ACC112 (cell line): ENCODE measurements around the gene MACO1.
"Not testable (repeated sequence)": the region's sequence is repeated elsewhere in the genome, so short reads cannot be mapped to it uniquely, and the experiment has no call there.

Experiments
- H2AFZ ChIP-seq: fragments of 200-600 bp; sonication (generic); one replicate; pipeline ENCODE4 v1.6.0; 2017; ENCODE audit warnings: antibody characterized with exemption, low read length; ENCODE audit not compliant: unreplicated experiment
- H3K27ac ChIP-seq: fragments of 200-600 bp; sonication (generic); 2 replicates; pipeline ENCODE4 v1.5.1; 2014; ENCODE audit warnings: low read depth, mild to moderate bottlenecking, antibody characterized with exemption, low read length, moderate library complexity
- H3K27me3 ChIP-seq: fragments of 200-600 bp; sonication (generic); 2 replicates; pipeline ENCODE4 v1.6.1; 2014; ENCODE audit warnings: mild to moderate bottlenecking, antibody characterized with exemption, low read length, moderate library complexity, mixed read lengths; ENCODE audit not compliant: insufficient read depth
- H3K36me3 ChIP-seq: fragments of 200-600 bp; sonication (generic); 2 replicates; pipeline ENCODE4 v1.6.1; 2016; ENCODE audit warnings: mild to moderate bottlenecking, antibody characterized with exemption, low read length, moderate library complexity, mixed read lengths; ENCODE audit not compliant: insufficient read depth
- H3K4me1 ChIP-seq: fragments of 200-600 bp; sonication (generic); one replicate; pipeline ENCODE4 v1.6.1; 2016; ENCODE audit warnings: low read length, mixed read lengths; ENCODE audit not compliant: insufficient read depth, unreplicated experiment, control insufficient read depth
- H3K4me3 ChIP-seq: fragments of 200-600 bp; sonication (generic); 2 replicates; pipeline ENCODE4 v1.5.1; 2014; ENCODE audit warnings: mild to moderate bottlenecking, low read depth, low read length
- H3K79me2 ChIP-seq: fragments of 200-600 bp; sonication (generic); one replicate; pipeline ENCODE4 v1.6.0; 2016; ENCODE audit warnings: low read length; ENCODE audit not compliant: control insufficient read depth, unreplicated experiment, insufficient read depth

Gene MACO1

GRCh38 chr1:25442178-25442577, 11.5 kb downstream of the MACO1 start:
- no peaks in the 10 kb centered on the region for H3K27me3 ChIP-seq
- peaks cover 20% of the 10 kb centered on the region for H3K79me2 ChIP-seq
- H3K4me1 ChIP-seq = no peaks in the 10 kb centered on the region
- no peak overlapping the region for H3K4me3 ChIP-seq
- no peak overlapping the region for H2AFZ ChIP-seq
- no peak overlapping the region for H3K27ac ChIP-seq
- no peaks in the 10 kb centered on the region for H3K36me3 ChIP-seq

GRCh38 chr1:25443030-25443699, 12.5 kb downstream of the MACO1 start:
- no peaks in the 10 kb centered on the region for H3K4me1 ChIP-seq
- H3K36me3 ChIP-seq = no peaks in the 10 kb centered on the region
- H3K27me3 ChIP-seq = no peaks in the 10 kb centered on the region
- no peak overlapping the region for H3K4me3 ChIP-seq
- H3K27ac ChIP-seq = no peak overlapping the region
- no peak overlapping the region for H2AFZ ChIP-seq
- peaks cover 12% of the 10 kb centered on the region for H3K79me2 ChIP-seq

- not testable (repeated sequence) for H3K4me1 ChIP-seq, H3K27me3 ChIP-seq, H3K36me3 ChIP-seq, H3K4me3 ChIP-seq, H3K27ac ChIP-seq, H2AFZ ChIP-seq
- H3K79me2 ChIP-seq = peaks cover 12% of the 10 kb centered on the region
These were observed 13.9 kb downstream of the MACO1 start for GRCh38 chr1:25444604-25445003.

- Histone ChIP-seq H3K36me3 (no peaks in the 10 kb centered on the region), H3K27me3 (no peaks in the 10 kb centered on the region), H3K27ac (no peak overlapping the region), H3K4me3 (no peak overlapping the region), H3K4me1 (peaks cover 7% of the 10 kb centered on the region), H2AFZ (no peak overlapping the region), H3K79me2 (peaks cover 12% of the 10 kb centered on the region)
These were observed 15.4 kb downstream of the MACO1 start for GRCh38 chr1:25445993-25446538.

GRCh38 chr1:25447547-25447946, 16.9 kb downstream of the MACO1 start:
- Histone ChIP-seq H3K27ac (no peak overlapping the region), H2AFZ (no peak overlapping the region), H3K4me3 (no peak overlapping the region), H3K36me3 (no peaks in the 10 kb centered on the region), H3K27me3 (no peaks in the 10 kb centered on the region), H3K4me1 (peaks cover 7% of the 10 kb centered on the region), H3K79me2 (peaks cover 6% of the 10 kb centered on the region)

GRCh38 chr1:25450891-25451290, 20.2 kb downstream of the MACO1 start:
- H2AFZ ChIP-seq = no peak overlapping the region
- H3K4me3 ChIP-seq = no peak overlapping the region
- no peaks in the 10 kb centered on the region for H3K79me2 ChIP-seq
- H3K4me1 ChIP-seq = peaks cover 7% of the 10 kb centered on the region
- H3K36me3 ChIP-seq = peaks cover 5% of the 10 kb centered on the region; the same call in 1 of the 2 replicates
- H3K27ac ChIP-seq = no peak overlapping the region
- no peaks in the 10 kb centered on the region for H3K27me3 ChIP-seq

- no peak overlapping the region for H2AFZ ChIP-seq
- peaks cover 7% of the 10 kb centered on the region for H3K4me1 ChIP-seq
These were observed 21.2 kb downstream of the MACO1 start for GRCh38 chr1:25451908-25452307.

GRCh38 chr1:25456502-25456901, 25.8 kb downstream of the MACO1 start:
- H3K36me3 ChIP-seq = peaks cover 28% of the 10 kb centered on the region
- no peaks in the 10 kb centered on the region for H3K27me3 ChIP-seq
- H3K4me1 ChIP-seq = no peaks in the 10 kb centered on the region
- H2AFZ ChIP-seq = no peak overlapping the region
- H3K27ac ChIP-seq = no peak overlapping the region
- H3K79me2 ChIP-seq = no peaks in the 10 kb centered on the region
- H3K4me3 ChIP-seq = no peak overlapping the region

More at GRCh38 chr1:25451908-25452307, 21.2 kb downstream of the MACO1 start:
- H3K4me3 ChIP-seq = no peak overlapping the region
- no peaks in the 10 kb centered on the region for H3K79me2 ChIP-seq
- peaks cover 11% of the 10 kb centered on the region for H3K36me3 ChIP-seq
- no peaks in the 10 kb centered on the region for H3K27me3 ChIP-seq
- no peak overlapping the region for H3K27ac ChIP-seq

GRCh38 chr1:25458541-25459298, 28.0 kb downstream of the MACO1 start:
- Histone ChIP-seq H3K27ac (no peak overlapping the region), H3K79me2 (no peaks in the 10 kb centered on the region), H3K4me1 (no peaks in the 10 kb centered on the region), H3K27me3 (no peaks in the 10 kb centered on the region), H2AFZ (no peak overlapping the region), H3K4me3 (no peak overlapping the region), H3K36me3 (peaks cover 28% of the 10 kb centered on the region)

- no peaks in the 10 kb centered on the region for H3K27me3 ChIP-seq
- no peaks in the 10 kb centered on the region for H3K4me1 ChIP-seq
- no peak overlapping the region for H2AFZ ChIP-seq
- peaks cover 28% of the 10 kb centered on the region for H3K36me3 ChIP-seq
- H3K27ac ChIP-seq = no peak overlapping the region
- no peaks in the 10 kb centered on the region for H3K79me2 ChIP-seq
- H3K4me3 ChIP-seq = no peak overlapping the region
These were observed 29.3 kb downstream of the MACO1 start for GRCh38 chr1:25460020-25460419.

- not testable (repeated sequence) for H3K4me3 ChIP-seq, H3K4me1 ChIP-seq, H3K79me2 ChIP-seq, H2AFZ ChIP-seq, H3K27ac ChIP-seq, H3K27me3 ChIP-seq
- H3K36me3 ChIP-seq = peaks cover 22% of the 10 kb centered on the region
These were observed 30.1 kb downstream of the MACO1 start for GRCh38 chr1:25460816-25461215.
